HG02763 (cell line): ENCODE measurements around the gene BARX1.

Source experiments
- ATAC-seq: cut with Tn5 transposase; IDR thresholded peaks from one replicate; pipeline ENCODE4 v1.9.1; 2021; ENCODE audit warnings: mild to moderate bottlenecking, moderate library complexity; ENCODE audit not compliant: unreplicated experiment

The BARX1 gene

GRCh38 chr9:93929231-93929630 lies 25.9 kb downstream of the BARX1 start:
- no peak for ATAC-seq

- no peak for ATAC-seq
Measured at GRCh38 chr9:93922535-93922934, 32.6 kb downstream of the BARX1 start.

GRCh38 chr9:93920131-93920800 lies 34.9 kb downstream of the BARX1 start:
- ATAC-seq = no peak

GRCh38 chr9:93918061-93918460 lies 37.1 kb downstream of the BARX1 start:
- ATAC-seq = no peak

- no peak for ATAC-seq
Measured at GRCh38 chr9:93917121-93917853, 37.9 kb downstream of the BARX1 start.

GRCh38 chr9:93916358-93916757 lies 38.8 kb downstream of the BARX1 start:
- ATAC-seq = no peak

GRCh38 chr9:93911801-93912554 lies 43.2 kb downstream of the BARX1 start:
- no peak for ATAC-seq

- ATAC-seq = no peak
Measured at GRCh38 chr9:93911136-93911745, 43.9 kb downstream of the BARX1 start.

- ATAC-seq = no peak
Measured at GRCh38 chr9:93910598-93910997, 44.6 kb downstream of the BARX1 start.

- no peak for ATAC-seq
Measured at GRCh38 chr9:93910196-93910595, 45.0 kb downstream of the BARX1 start.

GRCh38 chr9:93909242-93909616 lies 45.9 kb downstream of the BARX1 start:
- ATAC-seq = no peak

- ATAC-seq = no peak
Measured at GRCh38 chr9:93908591-93909241, 46.4 kb downstream of the BARX1 start.

- no peak for ATAC-seq
Measured at GRCh38 chr9:93907551-93908199, 47.5 kb downstream of the BARX1 start.

- no peak for ATAC-seq
Measured at GRCh38 chr9:93906195-93906880, 48.8 kb downstream of the BARX1 start.

GRCh38 chr9:93905473-93906133 lies 49.6 kb downstream of the BARX1 start:
- no peak for ATAC-seq

GRCh38 chr9:93904649-93905472 lies 50.3 kb downstream of the BARX1 start:
- ATAC-seq = no peak

- ATAC-seq = no peak
Measured at GRCh38 chr9:93903886-93904648, 51.1 kb downstream of the BARX1 start.
